Liver (tissue), 9 donors: ENCODE results near the gene ZC3H7B. TPM values are rescaled to one million over a fixed set of nuclear protein-coding genes. Genes with fewer than 3 reads are reported as not detected.

Source experiments
- DNase-seq: peaks from one replicate; pipeline ENCODE4 v3.0.0-alpha.2; 2017; ENCODE audit warnings: low spot score
- H3K27ac ChIP-seq, 2 donors: one replicate each; pipeline ENCODE4 v1.7.0; 2013; ENCODE audit warnings: inconsistent platforms in 2 of 2, low read length in 2 of 2, control low read depth in 1 of 2, low read depth in 1 of 2, mild to moderate bottlenecking in 1 of 2
- H3K27me3 ChIP-seq, 4 donors: one replicate each; pipeline versions ENCODE4 v1.6.1 to v1.7.0; 2013; ENCODE audit warnings: low read length in 3 of 4, inconsistent platforms in 1 of 4, mild to moderate bottlenecking in 1 of 4, moderate library complexity in 1 of 4; ENCODE audit not compliant: control insufficient read depth in 4 of 4, insufficient read depth in 4 of 4
- H3K36me3 ChIP-seq, 4 donors: one replicate each; pipeline versions ENCODE4 v1.6.1 to v1.7.0; 2013; ENCODE audit warnings: low read length in 3 of 4, mild to moderate bottlenecking in 3 of 4, low read depth in 1 of 4, moderate library complexity in 1 of 4; ENCODE audit not compliant: control insufficient read depth in 4 of 4, insufficient read depth in 3 of 4
- H3K4me1 ChIP-seq, 4 donors: one replicate each; pipeline versions ENCODE4 v1.6.1 to v1.7.0; 2013; ENCODE audit warnings: low read length in 3 of 4, mild to moderate bottlenecking in 3 of 4, moderate library complexity in 1 of 4; ENCODE audit not compliant: control insufficient read depth in 4 of 4, insufficient read depth in 4 of 4
- H3K4me3 ChIP-seq, 3 donors: one replicate each; pipeline versions ENCODE4 v1.6.1 to v1.7.0; 2013; ENCODE audit warnings: low read length in 3 of 3, control low read depth in 1 of 3, low read depth in 1 of 3, mild to moderate bottlenecking in 1 of 3
- H3K9ac ChIP-seq, 2 donors: one replicate each; pipeline ENCODE4 v1.7.0; 2013; ENCODE audit warnings: low read length in 2 of 2, mild to moderate bottlenecking in 2 of 2, moderate library complexity in 2 of 2, control low read depth in 1 of 2, low read depth in 1 of 2
- H3K9me3 ChIP-seq, 4 donors: one replicate each; pipeline versions ENCODE4 v1.6.1 to v1.7.0; 2013; ENCODE audit warnings: low read length in 3 of 4; ENCODE audit not compliant: control insufficient read depth in 4 of 4
- EGR1 ChIP-seq, 2 donors: IDR thresholded peaks; 2 replicates each; pipeline ENCODE4 v1.6.1; 2016 to 2018; ENCODE audit warnings: antibody characterized with exemption in 2 of 2, low read depth in 2 of 2
- FOXA1 ChIP-seq: IDR thresholded peaks from 2 replicates; pipeline ENCODE4 v1.6.1; 2016; ENCODE audit warnings: antibody characterized with exemption
- FOXA2 ChIP-seq: IDR thresholded peaks from 2 replicates; pipeline ENCODE4 v1.6.1; 2016; ENCODE audit warnings: antibody characterized with exemption
- GABPA ChIP-seq, 2 donors: IDR thresholded peaks in 1 of 2; conservative IDR thresholded peaks in 1 of 2; 2 replicates each; pipeline ENCODE4 v1.6.1; 2016; ENCODE audit warnings: antibody characterized with exemption in 2 of 2, mild to moderate bottlenecking in 1 of 2, moderate library complexity in 1 of 2
- HNF4A ChIP-seq, 2 donors: conservative IDR thresholded peaks; 2 replicates each; pipeline ENCODE4 v1.6.1; 2016; ENCODE audit warnings: antibody characterized with exemption in 2 of 2, mild to moderate bottlenecking in 2 of 2
- HNF4G ChIP-seq: IDR thresholded peaks from 2 replicates; pipeline ENCODE4 v1.6.1; 2016; ENCODE audit warnings: antibody characterized with exemption
- JUND ChIP-seq, 2 donors: IDR thresholded peaks; 2 replicates each; pipeline ENCODE4 v1.6.1; 2016; ENCODE audit warnings: antibody characterized with exemption in 2 of 2
- NR2F2 ChIP-seq: IDR thresholded peaks from 2 replicates; pipeline ENCODE4 v1.6.1; 2016; ENCODE audit warnings: antibody characterized with exemption
- RAD21 ChIP-seq, 2 donors: IDR thresholded peaks; 2 replicates each; pipeline ENCODE4 v1.6.1; 2016; ENCODE audit warnings: antibody characterized with exemption in 2 of 2, mild to moderate bottlenecking in 2 of 2
- RXRA ChIP-seq, 2 donors: IDR thresholded peaks; 2 replicates each; pipeline ENCODE4 v1.6.1; 2017 to 2018; ENCODE audit warnings: antibody characterized with exemption in 2 of 2, mild to moderate bottlenecking in 1 of 2
- SP1 ChIP-seq: IDR thresholded peaks from 2 replicates; pipeline ENCODE4 v1.6.1; 2018; ENCODE audit warnings: antibody characterized with exemption, mild to moderate bottlenecking
- TAF1 ChIP-seq: conservative IDR thresholded peaks from 2 replicates; pipeline ENCODE4 v1.6.1; 2016; ENCODE audit warnings: antibody characterized with exemption, mild to moderate bottlenecking
- YY1 ChIP-seq: IDR thresholded peaks from 2 replicates; pipeline ENCODE4 v1.6.1; 2016; ENCODE audit warnings: antibody characterized with exemption, mild to moderate bottlenecking
- WGBS: extraction: QIAGEN DNeasy Blood & Tissue Kit; methylation state at CpG from one replicate; pipeline ENCODE4 v1.1.7; 2013; 5-methylcytosine and 5-hydroxymethylcytosine counted together
- polyA plus RNA-seq, 2 donors: library from polyadenylated mRNA; stranded (reverse) in 1 of 2; unstranded in 1 of 2; fragments of 200-250 nt in 1 of 2; fragments of >200 nt in 1 of 2; fragmentation: Nextera tagmentation in 1 of 2; extraction: Ambion mirVana in 1 of 2; gene quantifications; one replicate each; pipeline versions ENCODE4 v1.2.1 to v1.2.3, GENCODE V29; 2013 to 2015
- total RNA-seq, 2 donors: library from RNA; depleted of rRNA; stranded (reverse); fragments of >200 nt; gene quantifications; one replicate each; pipeline ENCODE4 v1.2.3, GENCODE V29; 2014
- TF ChIP-seq, protein P1 (sequence below): IDR thresholded peaks from 2 replicates; pipeline ENCODE4 v1.6.1; 2016; ENCODE audit warnings: antibody characterized with exemption
- TF ChIP-seq, protein P2 (sequence below): IDR thresholded peaks from 2 replicates; pipeline ENCODE4 v1.6.1; 2016; ENCODE audit warnings: antibody characterized with exemption
- TF ChIP-seq, protein P3 (sequence below): fragments of 150-350 bp; IDR thresholded peaks from 2 replicates; pipeline ENCODE4 v1.5.1; 2017; ENCODE audit warnings: improper control_type of control experiment, low read depth, low read length; ENCODE audit not compliant: missing input control
- TF ChIP-seq, protein P4 (sequence below): IDR thresholded peaks from 2 replicates; pipeline ENCODE4 v1.6.1; 2016; ENCODE audit warnings: antibody characterized with exemption, mild to moderate bottlenecking
- TF ChIP-seq, protein P5 (sequence below): IDR thresholded peaks from 2 replicates; pipeline ENCODE4 v1.6.1; 2016; ENCODE audit warnings: antibody characterized with exemption
- donor health status: healthy.
- donor health status: healthy.
- donor health status: healthy.
- donor health status: healthy.
- donor health status: healthy.

ZC3H7B gene
- total and polyA plus RNA-seq, 4 donors, result 6.6 to 50.2 (median 26.1) TPM

DNA sequence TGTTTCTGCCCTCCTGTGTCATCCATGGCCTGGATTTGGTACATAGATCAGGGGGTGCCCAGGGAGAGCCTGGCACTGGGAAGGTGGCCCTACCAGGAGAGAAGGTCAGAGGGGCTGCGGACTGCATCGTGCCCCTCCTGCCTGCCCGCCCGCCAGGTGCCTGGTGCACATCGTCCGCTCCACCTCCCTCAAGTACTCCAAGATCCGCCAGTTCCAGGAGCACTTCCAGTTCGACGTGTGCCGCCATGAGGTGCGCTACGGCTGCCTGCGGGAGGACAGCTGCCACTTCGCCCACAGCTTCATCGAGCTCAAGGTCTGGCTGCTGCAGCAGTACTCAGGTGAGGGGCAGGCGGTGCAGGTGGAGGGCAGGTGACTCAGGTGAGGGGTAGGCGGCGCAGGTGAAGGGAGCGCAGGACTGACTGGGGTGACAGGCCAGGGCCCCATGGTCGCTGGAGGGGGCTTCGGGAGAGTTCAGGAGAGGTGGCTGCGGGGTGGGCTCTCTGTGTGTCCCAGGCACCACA lies 47.7 kb downstream of the ZC3H7B start:
- no peak overlapping the region for H3K27ac ChIP-seq
- H3K4me3 ChIP-seq, result no peak overlapping the region
- TF ChIP-seq HNF4A (conservative IDR thresholded peaks at IDR 0.05) (no peak), JUND (IDR thresholded peaks at IDR 0.05) (no peak), GABPA (IDR thresholded peaks at IDR 0.05 in 1 of 2, conservative IDR thresholded peaks at IDR 0.05 in 1 of 2) (no peak), TAF1 (no peak), EGR1 (IDR thresholded peaks at IDR 0.05; ENCODE audit: low read depth in 2 of 2) (no peak), SP1 (no peak), HNF4G (no peak), FOXA2 (no peak), NR2F2 (no peak)
- TF ChIP-seq, protein P1, sequence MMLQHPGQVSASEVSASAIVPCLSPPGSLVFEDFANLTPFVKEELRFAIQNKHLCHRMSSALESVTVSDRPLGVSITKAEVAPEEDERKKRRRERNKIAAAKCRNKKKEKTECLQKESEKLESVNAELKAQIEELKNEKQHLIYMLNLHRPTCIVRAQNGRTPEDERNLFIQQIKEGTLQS, result no peak
- TF ChIP-seq, protein P2, sequence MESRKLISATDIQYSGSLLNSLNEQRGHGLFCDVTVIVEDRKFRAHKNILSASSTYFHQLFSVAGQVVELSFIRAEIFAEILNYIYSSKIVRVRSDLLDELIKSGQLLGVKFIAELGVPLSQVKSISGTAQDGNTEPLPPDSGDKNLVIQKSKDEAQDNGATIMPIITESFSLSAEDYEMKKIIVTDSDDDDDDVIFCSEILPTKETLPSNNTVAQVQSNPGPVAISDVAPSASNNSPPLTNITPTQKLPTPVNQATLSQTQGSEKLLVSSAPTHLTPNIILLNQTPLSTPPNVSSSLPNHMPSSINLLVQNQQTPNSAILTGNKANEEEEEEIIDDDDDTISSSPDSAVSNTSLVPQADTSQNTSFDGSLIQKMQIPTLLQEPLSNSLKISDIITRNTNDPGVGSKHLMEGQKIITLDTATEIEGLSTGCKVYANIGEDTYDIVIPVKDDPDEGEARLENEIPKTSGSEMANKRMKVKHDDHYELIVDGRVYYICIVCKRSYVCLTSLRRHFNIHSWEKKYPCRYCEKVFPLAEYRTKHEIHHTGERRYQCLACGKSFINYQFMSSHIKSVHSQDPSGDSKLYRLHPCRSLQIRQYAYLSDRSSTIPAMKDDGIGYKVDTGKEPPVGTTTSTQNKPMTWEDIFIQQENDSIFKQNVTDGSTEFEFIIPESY, result no peak
- TF ChIP-seq, protein P3, sequence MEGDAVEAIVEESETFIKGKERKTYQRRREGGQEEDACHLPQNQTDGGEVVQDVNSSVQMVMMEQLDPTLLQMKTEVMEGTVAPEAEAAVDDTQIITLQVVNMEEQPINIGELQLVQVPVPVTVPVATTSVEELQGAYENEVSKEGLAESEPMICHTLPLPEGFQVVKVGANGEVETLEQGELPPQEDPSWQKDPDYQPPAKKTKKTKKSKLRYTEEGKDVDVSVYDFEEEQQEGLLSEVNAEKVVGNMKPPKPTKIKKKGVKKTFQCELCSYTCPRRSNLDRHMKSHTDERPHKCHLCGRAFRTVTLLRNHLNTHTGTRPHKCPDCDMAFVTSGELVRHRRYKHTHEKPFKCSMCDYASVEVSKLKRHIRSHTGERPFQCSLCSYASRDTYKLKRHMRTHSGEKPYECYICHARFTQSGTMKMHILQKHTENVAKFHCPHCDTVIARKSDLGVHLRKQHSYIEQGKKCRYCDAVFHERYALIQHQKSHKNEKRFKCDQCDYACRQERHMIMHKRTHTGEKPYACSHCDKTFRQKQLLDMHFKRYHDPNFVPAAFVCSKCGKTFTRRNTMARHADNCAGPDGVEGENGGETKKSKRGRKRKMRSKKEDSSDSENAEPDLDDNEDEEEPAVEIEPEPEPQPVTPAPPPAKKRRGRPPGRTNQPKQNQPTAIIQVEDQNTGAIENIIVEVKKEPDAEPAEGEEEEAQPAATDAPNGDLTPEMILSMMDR, result no peak
- DNase-seq, result no peak
- H3K4me1 ChIP-seq, result peaks cover 11 to 51% (median 44%) of the 10 kb centered on the region in 4 donors
- H3K9me3 ChIP-seq, result no peaks in the 10 kb centered on the region
- H3K9ac ChIP-seq, result no peak overlapping the region
- H3K36me3 ChIP-seq, result peaks cover 18 to 65% (median 30%) of the 10 kb centered on the region in 4 donors
- H3K27me3 ChIP-seq, result no peaks in the 10 kb centered on the region
- 97% methylated on average over 22 of the region's 22 CpGs for WGBS

DNA sequence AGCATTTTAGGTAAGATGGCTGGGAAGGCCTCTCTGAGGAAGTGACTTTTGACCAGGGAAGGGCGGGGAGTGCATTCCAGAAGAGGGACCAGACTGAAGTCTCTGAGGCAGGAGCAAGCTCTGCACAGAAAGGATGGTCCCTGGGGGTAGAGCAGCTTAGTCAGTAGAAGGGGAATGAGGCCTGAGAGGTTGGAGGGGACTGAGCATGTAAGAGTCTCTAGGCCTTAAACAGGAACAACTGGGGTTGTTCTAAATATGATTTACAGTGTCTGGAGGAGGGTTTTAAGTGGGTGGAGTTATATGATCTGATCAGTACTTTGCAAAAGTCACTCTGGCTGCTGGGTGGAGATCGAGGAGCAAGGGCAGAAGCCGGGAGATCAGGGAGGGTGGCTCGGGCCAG lies 48.8 kb downstream of the ZC3H7B start:
- H3K36me3 ChIP-seq, result peaks cover 18 to 74% (median 32%) of the 10 kb centered on the region in 4 donors
- H3K9me3 ChIP-seq, result no peaks in the 10 kb centered on the region
- H3K27ac ChIP-seq, result no peak overlapping the region
- H3K9ac ChIP-seq, result no peak overlapping the region
- H3K4me1 ChIP-seq, result peaks cover 7 to 50% (median 40%) of the 10 kb centered on the region in 4 donors
- no peaks in the 10 kb centered on the region for H3K27me3 ChIP-seq
- no peak overlapping the region for H3K4me3 ChIP-seq
- no peak for DNase-seq
- TF ChIP-seq GABPA (IDR thresholded peaks at IDR 0.05 in 1 of 2, conservative IDR thresholded peaks at IDR 0.05 in 1 of 2) (no peak), RXRA (IDR thresholded peaks at IDR 0.05) (no peak), JUND (IDR thresholded peaks at IDR 0.05) (no peak), RAD21 (IDR thresholded peaks at IDR 0.05) (no peak), EGR1 (IDR thresholded peaks at IDR 0.05; ENCODE audit: low read depth in 2 of 2) (no peak), YY1 (no peak), SP1 (no peak), TAF1 (no peak), HNF4G (no peak), FOXA2 (no peak), FOXA1 (no peak)
- TF ChIP-seq, protein P3, result no peak
- TF ChIP-seq, protein P1, result no peak
- TF ChIP-seq, protein P4, sequence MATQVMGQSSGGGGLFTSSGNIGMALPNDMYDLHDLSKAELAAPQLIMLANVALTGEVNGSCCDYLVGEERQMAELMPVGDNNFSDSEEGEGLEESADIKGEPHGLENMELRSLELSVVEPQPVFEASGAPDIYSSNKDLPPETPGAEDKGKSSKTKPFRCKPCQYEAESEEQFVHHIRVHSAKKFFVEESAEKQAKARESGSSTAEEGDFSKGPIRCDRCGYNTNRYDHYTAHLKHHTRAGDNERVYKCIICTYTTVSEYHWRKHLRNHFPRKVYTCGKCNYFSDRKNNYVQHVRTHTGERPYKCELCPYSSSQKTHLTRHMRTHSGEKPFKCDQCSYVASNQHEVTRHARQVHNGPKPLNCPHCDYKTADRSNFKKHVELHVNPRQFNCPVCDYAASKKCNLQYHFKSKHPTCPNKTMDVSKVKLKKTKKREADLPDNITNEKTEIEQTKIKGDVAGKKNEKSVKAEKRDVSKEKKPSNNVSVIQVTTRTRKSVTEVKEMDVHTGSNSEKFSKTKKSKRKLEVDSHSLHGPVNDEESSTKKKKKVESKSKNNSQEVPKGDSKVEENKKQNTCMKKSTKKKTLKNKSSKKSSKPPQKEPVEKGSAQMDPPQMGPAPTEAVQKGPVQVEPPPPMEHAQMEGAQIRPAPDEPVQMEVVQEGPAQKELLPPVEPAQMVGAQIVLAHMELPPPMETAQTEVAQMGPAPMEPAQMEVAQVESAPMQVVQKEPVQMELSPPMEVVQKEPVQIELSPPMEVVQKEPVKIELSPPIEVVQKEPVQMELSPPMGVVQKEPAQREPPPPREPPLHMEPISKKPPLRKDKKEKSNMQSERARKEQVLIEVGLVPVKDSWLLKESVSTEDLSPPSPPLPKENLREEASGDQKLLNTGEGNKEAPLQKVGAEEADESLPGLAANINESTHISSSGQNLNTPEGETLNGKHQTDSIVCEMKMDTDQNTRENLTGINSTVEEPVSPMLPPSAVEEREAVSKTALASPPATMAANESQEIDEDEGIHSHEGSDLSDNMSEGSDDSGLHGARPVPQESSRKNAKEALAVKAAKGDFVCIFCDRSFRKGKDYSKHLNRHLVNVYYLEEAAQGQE, result no peak
- TF ChIP-seq, protein P2, result no peak
- TF ChIP-seq, protein P5, sequence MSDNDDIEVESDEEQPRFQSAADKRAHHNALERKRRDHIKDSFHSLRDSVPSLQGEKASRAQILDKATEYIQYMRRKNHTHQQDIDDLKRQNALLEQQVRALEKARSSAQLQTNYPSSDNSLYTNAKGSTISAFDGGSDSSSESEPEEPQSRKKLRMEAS, result no peak
- WGBS, result 93% methylated on average over 4 of the region's 4 CpGs
